WTC11 (cell line): ENCODE data around the gene CMPK2. TPM values are rescaled to one million over a fixed set of nuclear protein-coding genes. Genes with fewer than 3 reads are reported as not detected.
A peak's percentile ranks its signal among the peaks of the same experiment; 100 is the strongest.

Experiments used
- ATAC-seq: fragments of 200-7000 bp; cut with Tn5 transposase; 2 replicates; pipeline ENCODE4 v1.10.0; 2021; ENCODE audit warnings: mild to moderate bottlenecking, moderate library complexity
- CTCF ChIA-PET: fragments of 300-600 bp; sonication (Branson Sonifier 250); formaldehyde crosslinking; loops from one replicate; lab custom pipeline; 2021; ENCODE audit warnings: antibody characterized with exemption; lab: Charles Lee
- POLR2A ChIA-PET: fragments of 350-600 bp; sonication (Branson Sonifier 250); formaldehyde crosslinking; loops from one replicate; lab custom pipeline; 2021; ENCODE audit warnings: antibody characterized with exemption; lab: Charles Lee
- DNase-seq: peaks from one replicate; pipeline ENCODE4 v3.0.0; 2021; ENCODE audit warnings: low spot score
- H3K27ac Mint-ChIP-seq: 2 replicates; pipeline ENCODE4 v1.8.0; 2021; ENCODE audit warnings: mixed read lengths
- H3K27me3 Mint-ChIP-seq: 2 replicates; pipeline ENCODE4 v1.8.0; 2021; ENCODE audit warnings: low read depth, mild to moderate bottlenecking, moderate library complexity, mixed read lengths
- H3K36me3 Mint-ChIP-seq: 2 replicates; pipeline ENCODE4 v1.8.0; 2021; ENCODE audit warnings: mixed read lengths
- H3K4me1 Mint-ChIP-seq: 2 replicates; pipeline ENCODE4 v1.8.0; 2022; ENCODE audit warnings: mixed read lengths
- H3K4me3 Mint-ChIP-seq: 2 replicates; pipeline ENCODE4 v1.8.0; 2021; ENCODE audit warnings: mild to moderate bottlenecking, moderate library complexity, mixed read lengths
- H3K9me3 Mint-ChIP-seq: 2 replicates; pipeline ENCODE4 v1.8.0; 2021; ENCODE audit warnings: mixed read lengths
- ARID4B ChIP-seq: sonication (generic); formaldehyde crosslinking; IDR thresholded peaks from 2 replicates; pipeline ENCODE4 v1.8.0; 2023; ENCODE audit warnings: missing genetic modification reagents, mild to moderate bottlenecking, borderline replicate concordance
- CBFB ChIP-seq: sonication (generic); formaldehyde crosslinking; IDR thresholded peaks from 2 replicates; pipeline ENCODE4 v1.8.1; 2022; ENCODE audit warnings: mild to moderate bottlenecking, low read depth, missing genetic modification reagents
- CDX4 ChIP-seq: fragments of 250-450 bp; sonication (Bioruptor Pico); IDR thresholded peaks from 2 replicates; pipeline ENCODE4 v1.9.0; 2021; ENCODE audit warnings: moderate library complexity, mild to moderate bottlenecking, inconsistent platforms, borderline replicate concordance
- CTCF ChIP-seq: fragments of 200-600 bp; IDR thresholded peaks from 2 replicates; pipeline ENCODE4 v1.8.0; 2022; ENCODE audit warnings: antibody characterized with exemption
- GABPB1 ChIP-seq: sonication (generic); formaldehyde crosslinking; IDR thresholded peaks from 2 replicates; pipeline ENCODE4 v1.8.1; 2023; ENCODE audit warnings: mild to moderate bottlenecking, missing genetic modification reagents
- JAZF1 ChIP-seq: fragments of 250-450 bp; sonication (Bioruptor Pico); IDR thresholded peaks from 2 replicates; pipeline ENCODE4 v1.9.0; 2021; ENCODE audit warnings: moderate library complexity, mild to moderate bottlenecking, inconsistent platforms
- MYBL2 ChIP-seq: sonication (generic); formaldehyde crosslinking; IDR thresholded peaks from 2 replicates; pipeline ENCODE4 v1.8.1; 2023; ENCODE audit warnings: mild to moderate bottlenecking, moderate library complexity, missing genetic modification reagents
- NR3C1 ChIP-seq: sonication (generic); formaldehyde crosslinking; conservative IDR thresholded peaks from 2 replicates; pipeline ENCODE4 v1.8.1; 2023; ENCODE audit warnings: low read depth, mild to moderate bottlenecking, missing genetic modification reagents
- ZBTB21 ChIP-seq: sonication (generic); formaldehyde crosslinking; IDR thresholded peaks from 2 replicates; pipeline ENCODE4 v1.8.1; 2023; ENCODE audit warnings: mild to moderate bottlenecking, missing genetic modification reagents, borderline replicate concordance
- ZNF219 ChIP-seq: sonication (generic); formaldehyde crosslinking; IDR thresholded peaks from 2 replicates; pipeline ENCODE4 v1.8.0; 2023; ENCODE audit warnings: missing genetic modification reagents, mild to moderate bottlenecking, borderline replicate concordance
- ZNF416 ChIP-seq: fragments of 250-450 bp; sonication (Bioruptor Pico); IDR thresholded peaks from 2 replicates; pipeline ENCODE4 v1.9.0; 2021; ENCODE audit warnings: mild to moderate bottlenecking, inconsistent platforms
- total RNA-seq: library from RNA; stranded (reverse); gene quantifications from 3 replicates; pipeline ENCODE4 v1.2.3, GENCODE V29; 2021
- TF ChIP-seq, protein P1 (sequence below): fragments of 250-450 bp; sonication (Bioruptor Pico); IDR thresholded peaks from 2 replicates; pipeline ENCODE4 v1.9.0; 2021; ENCODE audit warnings: mild to moderate bottlenecking, borderline replicate concordance
- TF ChIP-seq, protein P2 (sequence below): sonication (generic); formaldehyde crosslinking; IDR thresholded peaks from 2 replicates; pipeline ENCODE4 v1.8.0; 2022; ENCODE audit warnings: missing genetic modification reagents

Gene CMPK2
- total RNA-seq, 1 experiment from 2014 or later: 0.13 TPM

DNA sequence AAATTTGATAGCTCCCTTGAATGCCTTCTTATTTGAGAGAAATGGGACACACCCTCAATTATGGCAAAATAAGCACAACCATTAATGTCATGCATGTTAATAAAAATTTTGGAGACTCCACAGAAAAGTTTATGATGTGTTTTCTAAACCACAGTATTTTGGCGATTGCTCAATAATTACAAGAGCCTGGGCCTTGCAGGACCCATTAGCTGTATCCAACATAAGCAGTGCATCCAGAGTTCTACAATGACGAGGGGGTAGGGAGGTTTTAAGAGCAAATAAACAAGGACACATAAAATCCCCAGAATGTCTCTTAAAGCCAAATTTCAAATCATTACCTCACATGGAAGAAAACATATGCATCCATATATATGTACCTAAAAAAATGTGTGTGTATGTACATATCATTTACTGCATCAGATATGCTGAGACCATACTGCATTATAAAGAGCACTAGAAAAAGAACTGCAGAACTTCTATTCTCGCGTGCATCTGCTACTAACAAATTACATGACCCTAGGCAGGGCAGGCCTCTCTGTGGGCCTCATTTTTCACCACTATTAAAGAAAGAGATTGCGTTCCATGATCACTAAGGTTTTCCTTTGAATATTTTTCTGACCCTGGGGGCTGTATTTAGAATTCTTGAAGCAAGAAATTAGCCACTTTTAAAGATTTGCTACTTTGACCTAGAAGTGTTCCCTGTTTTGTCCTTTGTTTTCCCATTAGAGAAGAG lies 38.0 kb downstream of the CMPK2 start:
- ATAC-seq (no peak), DNase-seq (no peak)
- no peak overlapping the region for H3K27ac Mint-ChIP-seq
- ChIA-PET CTCF (no interaction called here), POLR2A (no interaction called here)
- H3K27me3 Mint-ChIP-seq: peaks cover 9% of the 10 kb centered on the region
- peaks cover 57% of the 10 kb centered on the region for H3K36me3 Mint-ChIP-seq
- H3K4me3 Mint-ChIP-seq: no peak overlapping the region
- no peaks in the 10 kb centered on the region for H3K4me1 Mint-ChIP-seq
- TF ChIP-seq CDX4 (CRISPR knock-in tag): no peak
- peaks cover 79% of the 10 kb centered on the region for H3K9me3 Mint-ChIP-seq

DNA sequence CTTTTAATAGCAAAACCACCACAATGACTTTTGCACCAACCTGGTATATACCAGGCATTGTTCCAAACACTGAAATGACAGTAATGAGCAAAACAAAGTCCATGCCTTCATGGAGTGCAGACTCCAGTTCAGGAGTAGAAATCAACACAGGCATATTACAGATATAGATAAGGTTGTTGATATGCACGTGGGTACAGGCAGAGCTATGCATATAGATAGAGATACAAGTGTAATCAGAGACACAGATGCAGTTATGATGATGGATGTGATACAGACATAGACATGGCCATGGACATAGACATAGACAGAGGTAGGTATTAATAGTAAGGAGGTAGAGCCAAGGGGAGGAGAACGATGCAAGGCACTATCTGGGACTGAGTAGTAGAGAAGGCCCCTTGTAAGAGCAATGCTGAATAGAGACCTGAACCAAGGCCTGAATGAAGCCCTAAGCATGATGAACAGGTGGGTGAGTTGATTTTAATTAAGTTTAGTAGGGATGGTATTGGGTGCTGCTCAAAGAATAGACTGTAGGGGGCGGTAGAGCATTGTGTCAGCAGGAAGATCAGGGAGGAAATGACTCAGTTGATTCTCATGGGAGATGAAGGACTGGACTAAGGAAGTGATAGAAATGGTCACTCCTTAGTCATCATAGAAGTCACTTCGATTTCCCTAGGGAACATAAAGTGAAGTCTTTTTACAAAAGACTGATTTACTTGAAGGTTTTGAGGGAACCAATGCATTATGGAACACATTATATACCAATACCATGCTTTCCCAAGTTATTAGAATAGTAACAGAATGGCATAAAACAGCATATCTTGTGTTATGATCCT lies 39.4 kb downstream of the CMPK2 start:
- Mint-ChIP-seq H3K4me1 (no peaks in the 10 kb centered on the region), H3K27ac (no peak overlapping the region), H3K36me3 (peaks cover 60% of the 10 kb centered on the region), H3K9me3 (peaks cover 80% of the 10 kb centered on the region), H3K27me3 (peaks cover 14% of the 10 kb centered on the region), H3K4me3 (no peak overlapping the region)
- ATAC-seq (peak; percentile 71), DNase-seq (peak; percentile 23)
- CTCF ChIA-PET: no interaction called here
- peak; percentile 54 for TF ChIP-seq CTCF
- TF ChIP-seq, protein P1, sequence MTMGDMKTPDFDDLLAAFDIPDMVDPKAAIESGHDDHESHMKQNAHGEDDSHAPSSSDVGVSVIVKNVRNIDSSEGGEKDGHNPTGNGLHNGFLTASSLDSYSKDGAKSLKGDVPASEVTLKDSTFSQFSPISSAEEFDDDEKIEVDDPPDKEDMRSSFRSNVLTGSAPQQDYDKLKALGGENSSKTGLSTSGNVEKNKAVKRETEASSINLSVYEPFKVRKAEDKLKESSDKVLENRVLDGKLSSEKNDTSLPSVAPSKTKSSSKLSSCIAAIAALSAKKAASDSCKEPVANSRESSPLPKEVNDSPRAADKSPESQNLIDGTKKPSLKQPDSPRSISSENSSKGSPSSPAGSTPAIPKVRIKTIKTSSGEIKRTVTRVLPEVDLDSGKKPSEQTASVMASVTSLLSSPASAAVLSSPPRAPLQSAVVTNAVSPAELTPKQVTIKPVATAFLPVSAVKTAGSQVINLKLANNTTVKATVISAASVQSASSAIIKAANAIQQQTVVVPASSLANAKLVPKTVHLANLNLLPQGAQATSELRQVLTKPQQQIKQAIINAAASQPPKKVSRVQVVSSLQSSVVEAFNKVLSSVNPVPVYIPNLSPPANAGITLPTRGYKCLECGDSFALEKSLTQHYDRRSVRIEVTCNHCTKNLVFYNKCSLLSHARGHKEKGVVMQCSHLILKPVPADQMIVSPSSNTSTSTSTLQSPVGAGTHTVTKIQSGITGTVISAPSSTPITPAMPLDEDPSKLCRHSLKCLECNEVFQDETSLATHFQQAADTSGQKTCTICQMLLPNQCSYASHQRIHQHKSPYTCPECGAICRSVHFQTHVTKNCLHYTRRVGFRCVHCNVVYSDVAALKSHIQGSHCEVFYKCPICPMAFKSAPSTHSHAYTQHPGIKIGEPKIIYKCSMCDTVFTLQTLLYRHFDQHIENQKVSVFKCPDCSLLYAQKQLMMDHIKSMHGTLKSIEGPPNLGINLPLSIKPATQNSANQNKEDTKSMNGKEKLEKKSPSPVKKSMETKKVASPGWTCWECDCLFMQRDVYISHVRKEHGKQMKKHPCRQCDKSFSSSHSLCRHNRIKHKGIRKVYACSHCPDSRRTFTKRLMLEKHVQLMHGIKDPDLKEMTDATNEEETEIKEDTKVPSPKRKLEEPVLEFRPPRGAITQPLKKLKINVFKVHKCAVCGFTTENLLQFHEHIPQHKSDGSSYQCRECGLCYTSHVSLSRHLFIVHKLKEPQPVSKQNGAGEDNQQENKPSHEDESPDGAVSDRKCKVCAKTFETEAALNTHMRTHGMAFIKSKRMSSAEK (CRISPR knock-in tag): no peak
- POLR2A ChIA-PET: no interaction called here

- ATAC-seq: no peak
- Mint-ChIP-seq H3K36me3 (peaks cover 62% of the 10 kb centered on the region), H3K4me3 (no peak overlapping the region), H3K27ac (no peak overlapping the region), H3K9me3 (peaks cover 79% of the 10 kb centered on the region), H3K27me3 (peaks cover 20% of the 10 kb centered on the region), H3K4me1 (no peaks in the 10 kb centered on the region)
- ChIA-PET POLR2A (no interaction called here), CTCF (no interaction called here)
- no peak for DNase-seq
- TF ChIP-seq ARID4B: no peak
- no peak for TF ChIP-seq ZNF416 (CRISPR knock-in tag)
- TF ChIP-seq CBFB: no peak
- no peak for TF ChIP-seq ZNF219 (CRISPR knock-in tag)
- TF ChIP-seq NR3C1 (CRISPR knock-in tag): no peak
- no peak for TF ChIP-seq GABPB1
- no peak for TF ChIP-seq ZBTB21 (CRISPR knock-in tag)
- TF ChIP-seq, protein P2, sequence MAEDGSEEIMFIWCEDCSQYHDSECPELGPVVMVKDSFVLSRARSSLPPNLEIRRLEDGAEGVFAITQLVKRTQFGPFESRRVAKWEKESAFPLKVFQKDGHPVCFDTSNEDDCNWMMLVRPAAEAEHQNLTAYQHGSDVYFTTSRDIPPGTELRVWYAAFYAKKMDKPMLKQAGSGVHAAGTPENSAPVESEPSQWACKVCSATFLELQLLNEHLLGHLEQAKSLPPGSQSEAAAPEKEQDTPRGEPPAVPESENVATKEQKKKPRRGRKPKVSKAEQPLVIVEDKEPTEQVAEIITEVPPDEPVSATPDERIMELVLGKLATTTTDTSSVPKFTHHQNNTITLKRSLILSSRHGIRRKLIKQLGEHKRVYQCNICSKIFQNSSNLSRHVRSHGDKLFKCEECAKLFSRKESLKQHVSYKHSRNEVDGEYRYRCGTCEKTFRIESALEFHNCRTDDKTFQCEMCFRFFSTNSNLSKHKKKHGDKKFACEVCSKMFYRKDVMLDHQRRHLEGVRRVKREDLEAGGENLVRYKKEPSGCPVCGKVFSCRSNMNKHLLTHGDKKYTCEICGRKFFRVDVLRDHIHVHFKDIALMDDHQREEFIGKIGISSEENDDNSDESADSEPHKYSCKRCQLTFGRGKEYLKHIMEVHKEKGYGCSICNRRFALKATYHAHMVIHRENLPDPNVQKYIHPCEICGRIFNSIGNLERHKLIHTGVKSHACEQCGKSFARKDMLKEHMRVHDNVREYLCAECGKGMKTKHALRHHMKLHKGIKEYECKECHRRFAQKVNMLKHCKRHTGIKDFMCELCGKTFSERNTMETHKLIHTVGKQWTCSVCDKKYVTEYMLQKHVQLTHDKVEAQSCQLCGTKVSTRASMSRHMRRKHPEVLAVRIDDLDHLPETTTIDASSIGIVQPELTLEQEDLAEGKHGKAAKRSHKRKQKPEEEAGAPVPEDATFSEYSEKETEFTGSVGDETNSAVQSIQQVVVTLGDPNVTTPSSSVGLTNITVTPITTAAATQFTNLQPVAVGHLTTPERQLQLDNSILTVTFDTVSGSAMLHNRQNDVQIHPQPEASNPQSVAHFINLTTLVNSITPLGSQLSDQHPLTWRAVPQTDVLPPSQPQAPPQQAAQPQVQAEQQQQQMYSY (CRISPR knock-in tag): no peak
- no peak for TF ChIP-seq MYBL2
- TF ChIP-seq JAZF1 (CRISPR knock-in tag): no peak
These were observed 40.7 kb downstream of the CMPK2 start for GRCh38 chr2:6824962-6825361.
